ENCODE data around the gene ZNF280B.
"Not testable (repeated sequence)": the region's sequence is repeated elsewhere in the genome, so short reads cannot be mapped to it uniquely, and the experiment has no call there.

ZNF280B gene

GRCh38 chr22:22546490-22546889 is 37.9 kb upstream of the ZNF280B start:
- no peak overlapping the region for H3K4me3 Mint-ChIP-seq
- H3K9me3 Mint-ChIP-seq, result no peaks in the 10 kb centered on the region
- H3K4me1 Mint-ChIP-seq, result no peaks in the 10 kb centered on the region
- H3K27me3 Mint-ChIP-seq, result no peaks in the 10 kb centered on the region
- no peak overlapping the region for H3K27ac Mint-ChIP-seq
- H3K36me3 Mint-ChIP-seq, result no peaks in the 10 kb centered on the region

DNA sequence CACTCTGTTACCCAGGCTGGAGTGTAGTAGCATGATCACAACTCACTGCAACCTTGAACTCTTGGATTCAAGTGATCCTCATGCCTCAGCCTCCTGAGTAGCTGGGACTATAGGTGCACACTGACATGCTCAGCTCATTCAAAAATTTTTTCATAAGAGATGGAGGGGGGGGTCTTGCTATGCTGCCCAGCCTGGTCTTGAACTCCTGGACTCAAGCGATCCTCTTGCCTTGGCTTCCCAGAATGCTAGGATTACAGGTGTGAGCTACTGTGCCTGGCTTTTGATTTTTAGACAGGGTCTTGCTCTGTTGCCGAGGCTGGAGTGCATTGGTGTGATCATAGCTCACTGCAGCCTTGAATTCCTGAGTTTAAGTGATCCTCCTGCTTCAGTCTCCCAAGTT is 36.5 kb upstream of the ZNF280B start:
- H3K27me3 Mint-ChIP-seq, result peaks cover 1% of the 10 kb centered on the region
- H3K9me3 Mint-ChIP-seq, result no peaks in the 10 kb centered on the region
- no peaks in the 10 kb centered on the region for H3K36me3 Mint-ChIP-seq
- no peaks in the 10 kb centered on the region for H3K4me1 Mint-ChIP-seq
- no peak overlapping the region for H3K27ac Mint-ChIP-seq
- H3K4me3 Mint-ChIP-seq, result no peak overlapping the region

- Mint-ChIP-seq H3K4me1 (no peaks in the 10 kb centered on the region), H3K27ac (no peak overlapping the region), H3K36me3 (no peaks in the 10 kb centered on the region), H3K27me3 (peaks cover 3% of the 10 kb centered on the region), H3K4me3 (no peak overlapping the region), H3K9me3 (no peaks in the 10 kb centered on the region)
Measured at GRCh38 chr22:22538226-22538989, 29.9 kb upstream of the ZNF280B start.

- H3K27ac Mint-ChIP-seq, result no peak overlapping the region
- H3K4me3 Mint-ChIP-seq, result no peak overlapping the region
- H3K9me3 Mint-ChIP-seq, result no peaks in the 10 kb centered on the region
- H3K36me3 Mint-ChIP-seq, result no peaks in the 10 kb centered on the region
- H3K27me3 Mint-ChIP-seq, result peaks cover 3% of the 10 kb centered on the region
- no peaks in the 10 kb centered on the region for H3K4me1 Mint-ChIP-seq
Measured at GRCh38 chr22:22536916-22537315, 28.4 kb upstream of the ZNF280B start.

- Mint-ChIP-seq H3K4me1 (no peaks in the 10 kb centered on the region), H3K36me3 (no peaks in the 10 kb centered on the region), H3K27me3 (peaks cover 3% of the 10 kb centered on the region), H3K9me3 (no peaks in the 10 kb centered on the region), H3K27ac (no peak overlapping the region), H3K4me3 (no peak overlapping the region)
Measured at GRCh38 chr22:22536515-22536914, 28.0 kb upstream of the ZNF280B start.

GRCh38 chr22:22535662-22536061 is 27.1 kb upstream of the ZNF280B start:
- H3K36me3 Mint-ChIP-seq, result no peaks in the 10 kb centered on the region
- no peak overlapping the region for H3K4me3 Mint-ChIP-seq
- H3K9me3 Mint-ChIP-seq, result no peaks in the 10 kb centered on the region
- H3K4me1 Mint-ChIP-seq, result no peaks in the 10 kb centered on the region
- peaks cover 3% of the 10 kb centered on the region for H3K27me3 Mint-ChIP-seq
- H3K27ac Mint-ChIP-seq, result no peak overlapping the region

DNA sequence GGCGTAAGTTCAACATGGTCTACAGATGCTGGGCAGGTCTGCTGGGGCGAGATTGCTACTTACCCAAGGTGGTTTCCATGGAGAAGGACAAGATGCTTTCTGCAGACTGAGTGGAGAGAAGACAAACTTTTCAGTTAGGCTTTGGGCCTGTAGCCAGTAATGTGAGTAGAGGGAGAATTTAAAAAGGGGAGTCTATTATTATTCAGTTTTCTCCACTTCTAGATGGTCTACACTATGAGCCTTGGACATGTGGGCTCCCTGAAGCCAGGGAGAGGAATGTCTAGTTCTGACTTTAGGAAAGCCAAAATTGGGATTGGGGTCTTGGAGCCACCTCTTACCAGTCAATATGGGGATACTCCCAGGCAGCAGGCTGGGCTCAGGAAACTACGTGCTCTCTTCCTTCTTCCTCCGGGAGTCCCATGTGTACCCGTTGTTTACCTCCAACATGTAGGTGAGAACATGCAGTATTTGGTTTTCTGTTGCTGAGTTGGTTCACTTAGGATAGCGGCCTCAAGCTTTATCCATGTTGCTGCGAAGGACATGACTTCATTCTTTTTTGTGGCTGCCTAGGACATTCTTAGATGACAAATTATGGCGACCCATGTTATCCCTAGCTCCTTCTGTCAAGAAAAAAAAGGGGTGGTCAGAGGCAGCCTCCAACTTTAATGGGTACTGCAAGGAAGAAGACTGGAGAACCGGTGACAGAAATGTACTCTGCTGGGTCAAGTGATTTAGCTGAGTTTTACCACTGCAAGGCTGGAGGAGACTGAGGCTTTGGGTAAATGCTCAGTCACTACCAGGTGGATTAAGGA is 26.3 kb upstream of the ZNF280B start:
- no peak overlapping the region for H3K4me3 Mint-ChIP-seq
- no peaks in the 10 kb centered on the region for H3K9me3 Mint-ChIP-seq
- H3K36me3 Mint-ChIP-seq, result no peaks in the 10 kb centered on the region
- H3K27me3 Mint-ChIP-seq, result peaks cover 2% of the 10 kb centered on the region
- no peak overlapping the region for H3K27ac Mint-ChIP-seq
- no peaks in the 10 kb centered on the region for H3K4me1 Mint-ChIP-seq

DNA sequence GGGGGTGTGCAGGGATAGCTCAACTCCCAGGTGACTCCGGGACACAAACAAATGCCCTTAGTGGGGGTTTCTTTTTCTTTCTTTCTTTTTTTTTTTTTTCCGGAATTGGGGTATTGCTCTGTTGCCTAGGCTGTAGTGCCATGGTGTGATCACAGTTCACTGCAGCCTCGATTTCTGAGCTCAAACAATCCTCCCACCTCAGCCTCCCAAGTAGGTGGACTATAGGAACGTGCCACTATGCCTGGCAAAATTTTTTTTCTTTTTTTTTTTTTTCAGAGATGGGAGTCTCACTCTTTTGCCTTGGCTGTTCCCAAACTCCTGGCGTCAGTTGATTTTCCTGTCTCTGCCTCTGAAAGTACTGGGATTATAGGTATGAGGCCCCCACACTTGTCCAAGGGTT is 25.3 kb upstream of the ZNF280B start:
- H3K27ac Mint-ChIP-seq, result no peak overlapping the region
- no peaks in the 10 kb centered on the region for H3K9me3 Mint-ChIP-seq
- H3K4me3 Mint-ChIP-seq, result no peak overlapping the region
- peaks cover 4% of the 10 kb centered on the region for H3K27me3 Mint-ChIP-seq
- no peaks in the 10 kb centered on the region for H3K36me3 Mint-ChIP-seq
- no peaks in the 10 kb centered on the region for H3K4me1 Mint-ChIP-seq

DNA sequence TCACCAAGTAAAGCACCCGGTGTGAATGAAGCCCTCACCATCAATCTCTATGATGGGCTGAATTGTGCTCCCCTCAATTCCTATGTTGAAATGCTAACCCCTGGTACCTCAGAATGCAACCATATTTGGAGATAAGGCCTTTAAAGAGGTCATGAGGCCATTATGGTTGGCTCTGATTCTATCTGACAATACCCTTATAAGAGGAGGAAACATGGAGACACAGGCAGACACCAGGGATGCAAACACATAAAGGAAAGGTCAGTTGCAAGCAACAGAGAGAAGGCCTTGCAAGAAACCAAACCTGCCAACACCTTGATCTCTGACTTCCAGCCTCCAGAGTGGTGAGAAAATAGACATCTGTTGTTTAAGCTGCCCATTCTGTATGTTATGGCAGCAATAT is 24.9 kb upstream of the ZNF280B start:
- no peaks in the 10 kb centered on the region for H3K36me3 Mint-ChIP-seq
- peaks cover 4% of the 10 kb centered on the region for H3K27me3 Mint-ChIP-seq
- no peaks in the 10 kb centered on the region for H3K9me3 Mint-ChIP-seq
- no peaks in the 10 kb centered on the region for H3K4me1 Mint-ChIP-seq
- H3K4me3 Mint-ChIP-seq, result no peak overlapping the region
- H3K27ac Mint-ChIP-seq, result no peak overlapping the region

GRCh38 chr22:22532547-22533071 is 24.1 kb upstream of the ZNF280B start:
- H3K9me3 Mint-ChIP-seq, H3K4me3 Mint-ChIP-seq, H3K27ac Mint-ChIP-seq, H3K4me1 Mint-ChIP-seq, H3K27me3 Mint-ChIP-seq, H3K36me3 Mint-ChIP-seq: not testable (repeated sequence)

DNA sequence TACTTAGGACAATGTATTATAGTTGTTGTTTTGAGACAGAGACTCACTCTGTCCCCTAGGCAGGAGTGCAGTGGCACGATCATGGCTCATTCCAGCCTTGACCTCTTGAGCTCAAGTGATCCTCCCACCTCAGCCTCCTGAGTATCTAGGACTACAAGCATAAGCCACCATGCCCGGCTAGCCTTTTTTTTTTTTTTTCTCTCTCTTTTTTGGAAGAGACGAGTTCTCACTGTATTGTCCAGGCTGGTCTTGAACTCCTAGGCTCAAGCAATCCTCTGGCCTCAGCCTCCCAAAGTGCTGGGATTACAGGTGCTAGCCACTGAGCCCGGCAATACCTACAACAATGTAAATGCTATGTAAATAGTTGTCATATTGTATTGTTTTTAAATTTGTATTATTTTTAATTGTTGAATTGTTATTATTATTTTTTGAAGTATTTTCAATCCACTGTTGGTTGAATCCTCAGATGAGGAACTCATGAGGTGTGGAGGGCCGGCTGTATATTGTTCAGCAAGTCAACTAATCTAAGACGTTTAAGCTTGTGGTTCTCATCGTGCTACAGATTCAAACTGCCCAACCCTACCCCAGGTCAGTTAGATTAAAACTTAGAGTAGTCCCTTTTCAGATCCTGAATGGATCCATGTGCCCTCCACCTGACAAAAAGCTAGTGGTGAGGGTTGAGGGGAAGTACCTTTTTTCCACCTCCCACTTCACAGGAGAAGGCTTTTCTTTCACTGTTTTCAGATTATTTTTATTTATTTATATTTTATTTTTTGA is 23.4 kb upstream of the ZNF280B start:
- H3K9me3 Mint-ChIP-seq, result no peaks in the 10 kb centered on the region
- no peak overlapping the region for H3K4me3 Mint-ChIP-seq
- H3K27me3 Mint-ChIP-seq, result peaks cover 4% of the 10 kb centered on the region
- no peaks in the 10 kb centered on the region for H3K4me1 Mint-ChIP-seq
- H3K27ac Mint-ChIP-seq, result no peak overlapping the region
- H3K36me3 Mint-ChIP-seq, result no peaks in the 10 kb centered on the region

DNA sequence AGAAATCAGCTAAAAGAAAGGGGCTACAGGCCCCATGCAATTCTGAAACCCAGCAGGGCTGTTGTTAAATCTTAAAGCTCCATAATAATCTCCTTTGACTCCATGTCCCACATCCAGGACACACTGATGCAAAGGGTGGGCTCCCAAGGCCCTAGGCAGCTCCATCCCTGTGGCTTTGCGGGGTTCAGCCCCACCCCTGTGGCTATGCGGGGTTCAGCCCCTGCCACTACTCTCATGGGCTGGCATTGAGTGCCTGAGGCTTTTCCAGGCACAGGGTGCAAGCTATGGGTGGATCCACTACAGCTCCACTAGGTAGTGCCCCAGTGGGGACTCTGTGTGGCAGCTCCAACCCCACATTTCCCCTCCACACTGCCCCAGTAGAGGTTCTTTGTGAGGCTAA is 20.2 kb upstream of the ZNF280B start:
- Mint-ChIP-seq H3K27ac (no peak overlapping the region), H3K36me3 (no peaks in the 10 kb centered on the region), H3K4me3 (no peak overlapping the region), H3K4me1 (no peaks in the 10 kb centered on the region), H3K9me3 (no peaks in the 10 kb centered on the region), H3K27me3 (peaks cover 11% of the 10 kb centered on the region)

DNA sequence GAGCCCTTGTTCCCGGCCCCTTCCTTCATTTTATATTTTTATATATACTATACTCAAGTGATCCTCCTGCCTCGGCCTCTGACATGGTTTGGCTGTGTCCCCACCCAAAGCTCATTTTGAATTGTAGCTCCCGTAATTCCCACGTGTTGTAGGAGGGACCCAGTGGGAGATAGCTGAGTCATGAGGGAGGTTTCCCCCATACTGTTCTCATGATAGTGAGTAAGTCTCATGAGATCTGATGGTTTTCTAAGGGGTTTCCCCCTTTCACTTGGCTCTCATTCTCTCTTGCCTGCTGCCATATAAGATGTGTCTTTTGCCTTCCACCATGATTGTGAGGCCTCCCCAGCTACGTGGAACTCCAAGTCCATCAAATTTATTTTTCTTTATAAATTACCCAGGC is 18.8 kb upstream of the ZNF280B start:
- H3K9me3 Mint-ChIP-seq, result no peaks in the 10 kb centered on the region
- H3K36me3 Mint-ChIP-seq, result no peaks in the 10 kb centered on the region
- no peak overlapping the region for H3K27ac Mint-ChIP-seq
- no peaks in the 10 kb centered on the region for H3K4me1 Mint-ChIP-seq
- no peak overlapping the region for H3K4me3 Mint-ChIP-seq
- peaks cover 13% of the 10 kb centered on the region for H3K27me3 Mint-ChIP-seq

DNA sequence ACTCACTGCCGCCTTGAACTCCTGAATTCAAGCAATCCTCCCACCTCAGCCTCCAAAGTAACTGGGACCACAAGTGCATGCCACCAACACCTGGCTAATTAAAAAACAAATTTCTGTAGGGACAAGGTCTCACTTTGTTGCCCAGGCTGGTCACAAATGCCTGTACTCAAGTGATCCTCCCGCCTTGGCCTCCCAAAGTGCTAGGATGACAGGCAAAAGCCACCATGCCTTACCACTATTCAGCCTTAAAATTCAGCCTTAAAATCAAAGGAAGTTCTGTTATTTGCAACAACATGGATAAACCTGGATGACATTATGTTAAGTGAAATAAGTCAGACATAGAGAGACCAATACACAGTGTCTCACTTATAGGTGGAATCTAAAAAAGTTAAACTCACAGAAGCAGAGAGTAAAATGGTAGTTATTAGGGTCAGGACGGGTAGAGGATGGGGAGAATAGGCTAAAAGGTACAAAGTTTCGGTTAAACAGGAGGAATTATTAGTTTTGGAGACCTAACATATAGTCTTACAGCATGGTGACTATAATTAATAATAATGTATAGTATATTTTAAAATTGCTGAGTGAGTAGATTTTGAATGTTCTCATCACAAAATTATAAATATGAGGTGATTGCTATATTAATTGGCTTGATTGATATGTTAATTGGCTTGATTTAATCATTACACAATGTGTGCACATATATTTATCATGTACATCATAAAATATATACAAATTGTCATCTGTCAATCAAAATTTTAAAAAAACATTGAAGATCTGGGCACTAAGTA is 17.8 kb upstream of the ZNF280B start:
- Mint-ChIP-seq H3K27ac (no peak overlapping the region), H3K4me3 (no peak overlapping the region), H3K36me3 (no peaks in the 10 kb centered on the region), H3K9me3 (no peaks in the 10 kb centered on the region), H3K27me3 (peaks cover 13% of the 10 kb centered on the region), H3K4me1 (no peaks in the 10 kb centered on the region)

DNA sequence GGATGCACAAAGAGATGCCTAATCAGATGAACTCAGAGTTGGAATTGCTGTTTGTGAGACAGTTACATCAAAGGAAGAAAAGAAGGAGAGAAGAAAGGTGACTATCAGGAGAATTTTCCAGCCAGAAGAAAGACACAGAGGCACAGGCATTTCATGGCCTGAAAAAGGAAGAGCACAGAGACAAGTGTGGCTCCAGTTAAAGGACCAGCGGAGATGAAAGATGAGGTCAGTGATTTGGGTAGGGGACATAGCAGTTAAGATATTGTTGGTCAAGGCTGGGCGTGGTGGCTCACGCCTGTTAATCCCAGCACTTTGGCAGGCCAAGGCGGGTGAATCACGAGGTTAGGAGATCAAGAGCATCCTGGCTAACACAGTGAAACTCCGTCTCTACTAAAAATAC is 15.0 kb upstream of the ZNF280B start:
- no peak overlapping the region for H3K27ac Mint-ChIP-seq
- H3K9me3 Mint-ChIP-seq, result no peaks in the 10 kb centered on the region
- no peak overlapping the region for H3K4me3 Mint-ChIP-seq

More for the DNA sequence above, 15.0 kb upstream of the ZNF280B start:
- no peaks in the 10 kb centered on the region for H3K36me3 Mint-ChIP-seq
- peaks cover 11% of the 10 kb centered on the region for H3K27me3 Mint-ChIP-seq
- no peaks in the 10 kb centered on the region for H3K4me1 Mint-ChIP-seq

Data from activated naive CD4-positive, alpha-beta T cell treated with anti-CD3 and anti-CD28 coated beads, Interleukin-2, amount 50 U/mL, for 24 hours (primary cell).